Stimulated activated CD8-positive, alpha-beta memory T cell treated with anti-CD3 and anti-CD28 coated beads, Interleukin-7, amount 100 ng/mL, for 4 hours (primary cell): Measurements from ENCODE around the gene COMMD4.
"Not testable (repeated sequence)": the region's sequence is repeated elsewhere in the genome, so short reads cannot be mapped to it uniquely, and the experiment has no call there.

Experiments
- DNase-seq, 2 donors: peaks; one replicate each; pipeline ENCODE4 v3.0.0-alpha.2; 2020; ENCODE audit warnings: low read depth in 2 of 2

The COMMD4 gene

DNA sequence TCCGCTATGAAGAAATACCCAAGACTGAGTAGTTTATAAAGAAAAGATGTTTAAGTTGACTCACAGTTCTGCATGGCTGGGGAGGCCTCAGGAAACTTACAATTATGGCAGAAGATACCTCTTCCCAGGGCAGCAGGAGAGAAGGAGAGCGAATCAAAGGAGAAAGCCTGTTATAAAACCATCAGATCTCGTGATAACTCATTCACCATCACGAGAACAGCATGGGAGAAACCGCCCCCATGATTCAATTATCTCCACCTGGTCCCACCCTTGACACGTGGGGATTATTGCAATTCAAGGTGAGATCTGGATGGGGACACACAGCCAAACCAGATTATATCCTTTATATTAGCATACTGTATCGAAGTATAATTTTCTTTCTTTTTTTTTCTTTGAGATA, 3.8 kb upstream of the COMMD4 start:
- DNase-seq, result not testable (repeated sequence)

- not testable (repeated sequence) for DNase-seq
Measured at GRCh38 chr15:75333654-75334419, 2.0 kb upstream of the COMMD4 start.

DNA sequence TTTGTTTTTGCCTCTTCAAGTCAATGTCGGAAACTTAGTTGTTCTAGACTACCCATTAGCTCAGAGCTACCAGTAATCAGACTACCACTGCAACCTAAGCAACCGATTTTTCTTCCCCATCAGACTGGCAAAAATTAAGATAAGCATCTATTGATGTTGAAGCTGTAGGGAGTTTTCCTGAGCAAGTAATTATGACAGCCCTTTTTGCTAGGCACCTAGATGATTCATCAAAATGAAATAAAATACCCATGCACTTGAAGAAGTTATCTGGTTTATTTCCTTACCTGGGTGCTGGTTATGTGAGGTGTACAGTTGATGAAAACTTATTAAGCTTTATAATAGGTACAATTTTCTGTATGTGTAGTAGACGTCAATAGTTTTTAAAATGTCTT, 554 bp upstream of the COMMD4 start:
- DNase-seq, result no peak

DNA sequence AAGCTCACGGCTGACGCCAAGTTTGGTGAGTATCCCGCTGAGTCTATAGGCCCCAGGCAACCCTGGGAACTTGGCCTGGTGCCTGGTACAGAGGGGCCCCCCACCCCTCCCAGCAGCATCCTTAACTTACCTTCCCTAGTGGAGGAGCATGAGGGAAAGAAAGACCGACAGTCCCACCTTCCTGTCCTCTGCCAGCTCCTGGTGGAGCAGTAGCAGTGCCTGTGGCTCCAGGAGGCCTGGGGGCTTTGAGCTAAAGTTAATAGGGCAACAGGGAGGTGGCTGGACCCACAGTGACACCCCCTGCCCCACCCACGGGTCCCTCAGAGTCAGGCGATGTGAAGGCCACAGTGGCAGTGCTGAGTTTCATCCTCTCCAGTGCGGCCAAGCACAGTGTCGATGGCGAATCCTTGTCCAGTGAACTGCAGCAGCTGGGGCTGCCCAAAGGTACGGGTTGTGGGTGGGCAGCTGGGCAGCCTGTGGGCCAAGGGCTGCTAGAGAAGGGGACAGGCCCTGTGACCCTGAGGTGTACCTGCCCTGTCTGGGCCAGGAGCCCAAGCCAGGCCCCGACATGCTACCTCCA, 2.9 kb downstream of the COMMD4 start:
- DNase-seq, result no peak

DNA sequence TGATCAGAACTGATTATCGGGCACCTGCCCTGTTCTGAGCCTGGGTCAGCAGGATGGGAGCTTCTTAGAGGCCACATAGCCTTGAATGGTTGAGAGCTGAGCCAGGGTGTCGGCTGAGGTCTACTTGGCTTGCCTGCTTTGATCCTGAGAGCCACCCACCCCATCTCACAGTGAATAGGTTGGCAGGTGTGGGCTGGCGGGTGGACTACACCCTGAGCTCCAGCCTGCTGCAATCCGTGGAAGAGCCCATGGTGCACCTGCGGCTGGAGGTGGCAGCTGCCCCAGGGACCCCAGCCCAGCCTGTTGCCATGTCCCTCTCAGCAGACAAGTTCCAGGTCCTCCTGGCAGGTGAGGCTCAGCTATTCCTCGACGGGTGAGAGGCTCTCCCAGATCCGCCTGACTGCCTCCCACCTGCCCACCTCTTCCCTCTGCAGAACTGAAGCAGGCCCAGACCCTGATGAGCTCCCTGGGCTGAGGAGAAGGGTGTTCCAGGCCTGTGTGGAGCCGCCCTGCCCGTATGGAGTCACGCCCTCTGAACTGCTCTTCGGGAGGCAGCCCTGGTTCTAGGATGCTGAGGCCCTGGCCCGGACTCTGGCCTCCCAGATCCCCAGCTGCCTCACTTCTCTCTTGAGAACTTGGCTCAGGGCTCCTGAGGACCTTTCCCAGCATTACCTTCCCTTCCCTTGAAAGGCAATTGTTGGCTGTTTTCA, 3.8 kb downstream of the COMMD4 start:
- DNase-seq, result no peak

DNA sequence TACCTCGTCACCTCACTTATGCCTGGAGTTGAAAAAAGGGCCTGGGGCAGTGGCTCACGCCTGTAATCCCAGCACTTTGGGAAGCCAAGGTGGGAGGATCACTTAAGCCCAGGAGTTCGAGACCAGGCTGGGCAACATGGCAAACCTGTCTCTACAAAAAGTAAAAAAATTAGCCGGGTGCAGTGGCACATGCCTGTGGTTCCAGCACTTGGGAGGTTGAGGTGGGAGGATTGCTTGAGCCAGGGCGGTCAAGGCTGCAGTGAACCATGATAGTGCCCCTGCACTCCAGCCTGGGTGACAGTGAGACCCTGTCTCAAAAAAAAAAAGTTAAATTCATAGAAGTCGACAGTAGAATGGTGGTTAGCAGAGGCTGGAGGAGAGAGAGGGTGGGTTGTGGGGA, 6.4 kb downstream of the COMMD4 start:
- DNase-seq, result no peak

GRCh38 chr15:75343953-75344352, 8.1 kb downstream of the COMMD4 start:
- not testable (repeated sequence) for DNase-seq

GRCh38 chr15:75346796-75347221, 10.9 kb downstream of the COMMD4 start, which contains the start of gene NEIL1:
Gene NEIL1, plus strand, starts transcription at chr15:75347039. Its CDS starts 1,867 bp downstream, at chr15:75348906.
- no peak for DNase-seq

- DNase-seq, result peak in 1 of 2 donors; percentile 53
Measured at GRCh38 chr15:75347222-75348033, 11.6 kb downstream of the COMMD4 start.

DNA sequence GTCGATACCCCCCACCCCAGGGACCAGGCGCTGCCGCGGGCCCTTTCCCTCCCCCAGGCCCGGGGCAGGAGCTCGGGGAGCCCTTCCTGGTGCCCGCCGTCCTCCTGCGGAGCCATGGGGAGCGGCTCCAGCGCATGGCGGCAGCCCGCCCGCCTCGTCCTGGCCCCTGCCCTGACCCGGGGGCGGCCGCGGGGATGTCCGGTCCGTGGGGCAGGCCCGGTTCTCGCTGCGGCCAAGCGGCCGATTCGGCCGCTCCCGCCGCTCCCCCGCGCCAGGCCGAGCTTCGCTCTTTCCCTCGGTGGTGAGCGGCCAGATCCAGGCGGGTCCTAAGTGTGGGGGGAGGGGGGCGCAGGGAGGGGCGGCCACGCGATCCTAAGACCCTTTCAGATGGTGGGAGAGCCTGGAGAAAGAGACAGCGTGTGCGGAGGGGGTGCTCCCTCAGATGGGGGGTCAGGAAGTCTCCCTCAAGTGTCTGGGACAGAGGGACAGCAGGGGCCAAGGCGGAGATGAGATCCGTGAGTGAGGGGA, 12.2 kb downstream of the COMMD4 start:
- DNase-seq, result no peak

DNA sequence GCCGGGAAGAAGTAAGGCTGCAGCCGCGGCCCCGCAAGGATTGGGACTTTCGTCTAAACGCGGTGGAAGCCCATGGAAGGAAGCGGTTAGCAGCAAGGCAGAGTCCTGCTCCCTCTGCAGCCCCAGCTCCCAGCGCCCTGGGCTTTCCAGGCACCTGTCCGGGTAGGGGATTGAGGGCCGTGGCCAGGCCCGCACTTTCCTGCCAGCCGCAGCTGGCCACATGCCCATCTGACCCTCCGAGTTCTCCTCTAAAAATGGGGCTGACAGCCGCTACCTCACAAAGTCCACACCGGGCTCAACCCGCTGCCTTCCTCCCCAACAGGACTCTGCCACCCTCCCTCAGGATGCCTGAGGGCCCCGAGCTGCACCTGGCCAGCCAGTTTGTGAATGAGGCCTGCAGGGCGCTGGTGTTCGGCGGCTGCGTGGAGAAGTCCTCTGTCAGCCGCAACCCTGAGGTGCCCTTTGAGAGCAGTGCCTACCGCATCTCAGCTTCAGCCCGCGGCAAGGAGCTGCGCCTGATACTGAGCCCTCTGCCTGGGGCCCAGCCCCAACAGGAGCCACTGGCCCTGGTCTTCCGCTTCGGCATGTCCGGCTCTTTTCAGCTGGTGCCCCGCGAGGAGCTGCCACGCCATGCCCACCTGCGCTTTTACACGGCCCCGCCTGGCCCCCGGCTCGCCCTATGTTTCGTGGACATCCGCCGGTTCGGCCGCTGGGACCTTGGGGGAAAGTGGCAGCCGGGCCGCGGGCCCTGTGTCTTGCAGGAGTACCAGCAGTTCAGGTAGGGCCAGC, 12.9 kb downstream of the COMMD4 start:
- no peak for DNase-seq

- DNase-seq, result not testable (repeated sequence)
Measured at GRCh38 chr15:75349351-75349669, 13.4 kb downstream of the COMMD4 start.

GRCh38 chr15:75349851-75350588, 14.2 kb downstream of the COMMD4 start:
- DNase-seq, result peak; percentile 57 to 65

GRCh38 chr15:75350601-75351361, 14.9 kb downstream of the COMMD4 start:
- DNase-seq, result no peak

GRCh38 chr15:75352186-75353080, 16.6 kb downstream of the COMMD4 start:
- no peak for DNase-seq

GRCh38 chr15:75353604-75354003, 17.7 kb downstream of the COMMD4 start:
- no peak for DNase-seq

GRCh38 chr15:75354454-75354853, 18.6 kb downstream of the COMMD4 start:
- DNase-seq, result no peak

DNA sequence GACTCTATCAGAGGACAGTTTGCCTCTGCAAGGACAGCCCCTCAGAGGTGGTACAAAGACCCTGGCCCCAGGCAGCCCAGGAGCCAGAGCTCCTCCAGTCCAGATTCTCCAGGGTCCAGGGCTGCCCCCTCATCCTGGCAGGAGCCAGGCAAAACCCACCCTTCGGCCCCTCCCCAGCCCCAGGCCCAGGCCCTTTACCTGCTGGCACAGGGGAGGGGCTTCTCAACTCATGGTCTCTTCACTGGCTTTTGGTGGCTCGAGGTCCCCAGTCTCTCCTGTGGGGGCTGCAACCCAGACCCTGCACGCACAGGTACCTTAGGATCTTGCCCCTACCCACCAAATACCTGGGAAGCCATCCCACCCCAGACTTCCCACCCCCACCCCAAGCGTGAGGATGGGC, 19.5 kb downstream of the COMMD4 start:
- DNase-seq, result no peak
